GM12801 (cell line): ENCODE data around the gene PTH1R.

ENCODE experiments used
- TF ChIP-seq, protein P1 (sequence below): IDR thresholded peaks from one replicate; pipeline ENCODE4 v1.5.1; 2011; ENCODE audit warnings: control low read depth; ENCODE audit not compliant: insufficient read length; ENCODE audit errors: extremely low read depth

The PTH1R gene

DNA sequence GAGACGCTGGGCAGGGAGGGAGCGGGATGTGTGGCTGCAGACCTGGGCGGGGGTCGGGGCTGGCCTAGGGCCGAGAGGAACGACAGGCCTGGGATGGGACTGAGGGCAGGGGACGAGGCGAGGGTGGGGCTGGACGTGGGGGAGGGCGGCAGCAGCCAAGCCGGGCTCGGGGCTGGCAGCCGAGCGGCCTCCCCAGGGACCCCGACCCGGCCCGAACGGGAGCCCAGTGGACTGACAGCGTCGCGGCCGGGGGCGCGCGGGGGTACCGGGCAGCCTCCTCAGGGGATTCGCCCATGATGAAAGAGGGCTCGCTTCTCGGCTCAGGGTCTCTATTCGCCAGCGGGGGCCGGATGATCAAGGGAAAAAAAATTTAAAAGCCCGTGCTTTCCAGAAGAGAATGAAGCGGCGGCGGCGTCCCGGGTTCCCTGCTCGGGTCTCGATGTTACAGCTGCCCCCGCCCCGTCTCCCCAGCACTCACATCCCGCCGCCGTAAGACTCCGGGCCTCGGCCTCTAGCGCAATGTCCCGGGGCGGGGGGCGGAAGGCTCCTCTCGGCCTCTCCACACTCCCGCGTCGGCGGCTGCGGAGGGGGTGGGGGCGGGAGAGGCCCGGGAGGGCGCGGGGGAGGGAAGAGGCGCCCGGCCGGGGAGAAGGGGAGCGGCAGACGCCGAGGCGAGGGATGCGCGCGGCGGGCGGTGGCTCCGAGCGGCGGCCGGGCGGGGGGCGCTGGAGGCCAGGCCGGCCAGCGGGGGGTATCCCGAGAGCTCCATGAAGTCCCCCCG lies 4.3 kb downstream of the PTH1R start:
- TF ChIP-seq, protein P1, sequence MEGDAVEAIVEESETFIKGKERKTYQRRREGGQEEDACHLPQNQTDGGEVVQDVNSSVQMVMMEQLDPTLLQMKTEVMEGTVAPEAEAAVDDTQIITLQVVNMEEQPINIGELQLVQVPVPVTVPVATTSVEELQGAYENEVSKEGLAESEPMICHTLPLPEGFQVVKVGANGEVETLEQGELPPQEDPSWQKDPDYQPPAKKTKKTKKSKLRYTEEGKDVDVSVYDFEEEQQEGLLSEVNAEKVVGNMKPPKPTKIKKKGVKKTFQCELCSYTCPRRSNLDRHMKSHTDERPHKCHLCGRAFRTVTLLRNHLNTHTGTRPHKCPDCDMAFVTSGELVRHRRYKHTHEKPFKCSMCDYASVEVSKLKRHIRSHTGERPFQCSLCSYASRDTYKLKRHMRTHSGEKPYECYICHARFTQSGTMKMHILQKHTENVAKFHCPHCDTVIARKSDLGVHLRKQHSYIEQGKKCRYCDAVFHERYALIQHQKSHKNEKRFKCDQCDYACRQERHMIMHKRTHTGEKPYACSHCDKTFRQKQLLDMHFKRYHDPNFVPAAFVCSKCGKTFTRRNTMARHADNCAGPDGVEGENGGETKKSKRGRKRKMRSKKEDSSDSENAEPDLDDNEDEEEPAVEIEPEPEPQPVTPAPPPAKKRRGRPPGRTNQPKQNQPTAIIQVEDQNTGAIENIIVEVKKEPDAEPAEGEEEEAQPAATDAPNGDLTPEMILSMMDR, result no peak

DNA sequence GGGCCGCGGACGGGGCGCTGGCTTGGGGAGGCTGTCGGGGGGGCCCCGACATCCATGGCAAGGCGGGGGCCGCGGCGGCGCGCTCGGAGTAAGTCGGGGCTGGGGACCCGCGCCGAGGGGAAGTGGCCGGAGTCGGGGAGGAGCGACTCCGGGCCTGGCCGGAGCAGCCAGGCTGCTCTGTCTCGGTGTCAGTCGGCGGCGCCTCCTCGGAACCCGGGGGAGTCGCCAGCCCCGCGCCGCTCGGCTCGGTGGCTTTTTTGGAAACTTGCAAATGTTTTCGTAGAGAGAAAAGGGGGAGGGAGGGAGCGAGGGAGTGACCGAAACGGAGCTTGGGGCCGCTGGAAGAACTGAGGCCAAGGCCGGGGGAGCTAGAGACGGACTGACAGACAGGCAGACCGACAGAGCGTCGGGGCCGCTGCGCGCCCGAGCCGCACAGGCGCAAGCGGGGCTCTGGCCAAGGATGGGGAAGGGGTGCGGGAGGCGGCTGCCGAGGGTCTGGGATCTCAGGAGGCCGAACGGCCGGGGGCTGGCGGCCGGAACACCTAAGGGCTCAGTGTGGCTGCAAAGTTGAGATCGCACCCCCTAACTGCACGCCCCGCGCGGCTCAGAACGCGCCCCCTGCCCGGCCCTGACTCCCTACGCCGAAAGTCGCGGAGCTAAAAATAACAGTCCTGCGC lies 5.0 kb downstream of the PTH1R start:
- TF ChIP-seq, protein P1, result no peak

DNA sequence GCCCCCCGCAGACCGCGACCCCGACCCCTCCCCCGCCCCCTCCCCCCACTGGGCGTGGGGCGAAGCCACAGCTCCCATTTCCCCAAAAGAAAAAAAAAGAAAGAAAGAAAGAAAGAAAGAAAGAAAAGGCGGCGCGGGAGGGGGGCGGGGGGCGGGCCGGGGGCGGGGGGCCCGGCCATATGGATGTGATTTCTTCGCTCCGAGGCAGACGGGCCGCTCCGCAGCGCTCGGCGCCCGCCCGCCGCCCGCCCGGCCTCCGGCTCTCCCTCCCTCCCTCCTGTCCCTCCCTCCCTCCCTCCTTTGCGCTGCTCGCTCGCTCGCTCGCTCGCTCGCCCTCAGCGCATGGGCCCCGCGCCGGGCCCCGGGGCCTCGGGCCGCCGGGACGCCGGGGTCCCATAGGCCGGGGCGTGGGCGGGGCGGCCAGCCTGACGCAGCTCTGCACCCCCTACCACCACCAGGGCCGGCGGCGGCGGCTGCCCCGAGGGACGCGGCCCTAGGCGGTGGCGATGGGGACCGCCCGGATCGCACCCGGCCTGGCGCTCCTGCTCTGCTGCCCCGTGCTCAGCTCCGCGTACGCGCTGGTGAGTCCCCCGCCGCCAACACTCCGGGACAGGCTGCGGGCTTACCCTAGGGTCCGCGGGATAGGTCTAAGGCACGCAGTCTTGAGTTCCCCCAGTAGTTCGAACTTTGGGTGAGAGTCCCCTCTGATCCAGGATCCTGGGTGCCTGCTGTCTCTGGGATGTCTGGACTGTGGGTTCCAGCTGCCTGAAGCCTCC lies 5.7 kb downstream of the PTH1R start:
- TF ChIP-seq, protein P1, result no peak

DNA sequence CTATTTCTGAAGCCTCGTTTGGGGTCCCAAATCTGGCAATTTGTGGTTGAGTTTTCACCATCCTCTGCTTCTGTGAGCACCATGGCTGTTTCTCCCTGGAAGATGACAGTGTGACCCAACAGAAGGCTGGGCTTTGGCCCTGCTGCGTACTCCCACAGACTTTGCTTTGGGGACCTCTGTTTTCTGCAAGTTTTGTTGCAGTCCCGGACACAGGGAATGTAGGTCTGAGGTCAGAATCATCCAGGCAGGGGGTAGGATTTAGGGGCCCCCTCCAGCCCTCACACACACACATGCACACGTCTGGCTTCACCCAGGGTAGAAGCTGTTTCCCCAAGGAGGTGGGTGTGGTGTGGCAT lies 6.3 kb downstream of the PTH1R start:
- TF ChIP-seq, protein P1, result no peak

DNA sequence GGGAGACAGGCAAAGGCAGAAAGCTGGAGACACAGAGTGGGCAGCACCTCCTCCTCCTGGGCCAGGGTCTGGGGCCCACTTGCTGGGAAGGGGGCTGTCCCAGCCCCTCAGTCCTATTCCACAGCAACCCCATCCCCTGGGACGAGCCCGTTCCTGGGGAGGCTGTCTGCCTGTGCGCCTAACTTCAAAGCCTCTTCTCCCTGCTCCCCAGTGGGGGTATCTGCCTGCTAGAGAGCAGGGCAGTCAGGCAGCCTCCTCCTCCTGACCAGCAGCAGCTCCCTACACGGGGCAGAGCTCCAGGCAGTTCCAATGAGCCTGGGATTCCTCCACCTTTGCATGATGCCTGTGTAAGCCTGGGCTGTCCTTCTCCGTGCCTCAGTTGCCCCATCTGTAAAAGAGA lies 6.9 kb downstream of the PTH1R start:
- TF ChIP-seq, protein P1, result no peak

DNA sequence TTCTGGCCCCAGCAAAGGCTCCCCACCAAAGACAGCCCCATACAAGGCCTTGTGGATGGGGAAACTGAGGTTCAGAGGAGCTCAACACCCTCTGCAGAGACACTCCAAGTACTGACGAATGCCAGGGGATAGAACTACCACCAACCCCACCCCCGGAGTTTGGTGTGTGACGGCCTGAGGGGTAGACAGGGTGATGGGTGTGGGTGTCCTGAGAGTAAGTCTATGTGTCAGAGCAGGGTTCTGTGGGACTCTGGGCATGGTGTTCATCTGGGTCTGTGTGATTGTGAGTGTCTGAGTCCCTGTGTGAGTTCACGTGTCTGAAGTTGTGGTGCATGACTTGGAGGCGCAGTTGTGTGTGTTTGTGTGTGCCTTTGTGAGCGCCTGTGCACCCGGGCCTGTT lies 7.4 kb downstream of the PTH1R start:
- TF ChIP-seq, protein P1, result no peak

DNA sequence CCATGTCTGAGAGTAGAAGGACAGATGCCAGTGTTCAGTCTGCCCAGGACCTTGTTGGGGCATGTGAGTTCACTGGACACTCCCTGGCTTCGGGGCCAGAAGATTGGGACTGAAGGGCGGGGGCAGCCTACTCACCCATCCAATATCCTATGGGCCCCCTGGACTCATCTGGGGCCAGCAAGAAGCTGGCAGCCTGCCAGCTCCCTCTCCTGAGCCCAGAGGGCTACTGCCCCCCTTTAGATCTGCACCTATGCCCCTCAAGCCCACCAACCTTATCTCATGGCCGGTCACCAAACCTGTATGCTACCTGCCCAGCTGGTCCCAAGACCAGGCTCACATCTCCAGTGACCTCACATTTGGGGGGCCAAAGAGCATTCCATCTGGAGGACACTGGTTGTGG lies 8.1 kb downstream of the PTH1R start:
- TF ChIP-seq, protein P1, result no peak
